ENCODE measurements around the gene FGGY.

The FGGY gene

DNA sequence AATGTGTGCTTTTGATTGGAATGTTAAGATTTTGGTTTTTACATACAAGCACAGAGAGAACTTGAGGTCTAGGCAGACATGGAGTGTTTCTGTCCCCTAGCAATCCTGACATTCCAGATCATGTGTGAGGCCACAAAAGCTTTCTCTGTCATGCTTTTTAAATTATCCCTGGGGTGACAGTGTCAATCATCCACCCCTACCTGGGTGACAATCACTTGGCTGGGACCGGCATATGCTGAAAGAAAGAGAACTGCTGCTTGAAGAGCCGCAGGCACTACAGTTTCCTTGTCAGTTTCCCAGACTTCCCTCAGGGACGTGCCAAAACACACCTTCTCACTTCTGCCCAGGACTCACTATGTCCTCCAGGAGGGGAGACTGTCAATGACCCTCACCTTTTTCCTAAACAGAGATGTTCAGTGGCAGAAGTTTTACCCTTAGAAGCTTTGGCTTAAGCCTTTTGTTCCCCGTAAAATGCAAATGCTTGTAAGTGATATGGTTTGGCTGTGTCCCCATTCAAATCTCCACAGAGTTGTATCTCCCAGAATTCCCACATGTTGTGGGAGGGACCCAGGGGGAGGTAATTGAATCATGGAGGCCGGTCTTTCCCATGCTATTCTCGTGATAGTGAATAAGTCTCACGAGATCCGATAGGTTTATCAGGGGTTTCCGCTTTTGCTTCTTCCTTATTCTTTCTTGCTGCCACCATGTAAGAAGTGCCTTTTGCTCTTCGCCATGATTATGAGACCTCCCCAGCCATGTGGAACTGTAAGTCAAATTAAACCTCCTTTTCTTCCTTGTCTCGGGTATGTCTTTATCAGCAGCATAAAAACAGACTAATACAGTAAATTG lies 217.4 kb downstream of the FGGY start:
- Histone ChIP-seq H3K9ac (ENCODE audit: low read depth, low read length) (no peak overlapping the region), H3K27me3 (ENCODE audit: insufficient read depth, low read length) (no peaks in the 10 kb centered on the region), H3K4me3 (ENCODE audit: low read length) (no peak overlapping the region), H3K36me3 (ENCODE audit: insufficient read depth, low read depth, low read length) (no peaks in the 10 kb centered on the region), H3K9me3 (ENCODE audit: insufficient read depth, low read depth, low read length) (no peaks in the 10 kb centered on the region), H3K27ac (ENCODE audit: low read length) (no peak overlapping the region), H3K4me1 (ENCODE audit: insufficient read depth, low read length) (no peaks in the 10 kb centered on the region)

DNA sequence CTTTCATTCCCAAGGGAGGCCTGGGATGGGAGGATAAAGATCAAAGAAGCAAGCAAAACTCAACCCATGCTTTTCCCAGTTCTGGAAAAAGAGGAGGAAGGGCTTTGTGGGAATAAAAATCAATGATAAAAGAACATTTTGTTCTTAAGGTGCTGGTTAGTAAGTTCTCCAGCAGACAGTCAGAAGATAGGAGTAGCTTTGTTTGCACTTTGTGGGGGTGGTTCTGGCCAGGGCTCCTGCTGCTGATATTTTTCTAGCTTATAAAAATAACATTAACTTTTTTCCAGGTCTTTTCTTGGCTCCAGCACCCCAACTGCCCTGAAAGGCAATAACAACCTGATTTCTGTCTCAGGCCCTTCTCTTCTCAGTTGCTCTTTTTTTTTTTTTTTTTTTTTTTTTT lies 220.0 kb downstream of the FGGY start:
- no peaks in the 10 kb centered on the region for H3K9me3 ChIP-seq (ENCODE audit: insufficient read depth, low read depth, low read length)
- no peaks in the 10 kb centered on the region for H3K4me1 ChIP-seq (ENCODE audit: insufficient read depth, low read length)
- no peak overlapping the region for H3K27ac ChIP-seq (ENCODE audit: low read length)
- no peak overlapping the region for H3K4me3 ChIP-seq (ENCODE audit: low read length)
- no peaks in the 10 kb centered on the region for H3K27me3 ChIP-seq (ENCODE audit: insufficient read depth, low read length)
- H3K36me3 ChIP-seq (ENCODE audit: insufficient read depth, low read depth, low read length), result no peaks in the 10 kb centered on the region
- H3K9ac ChIP-seq (ENCODE audit: low read depth, low read length), result no peak overlapping the region

DNA sequence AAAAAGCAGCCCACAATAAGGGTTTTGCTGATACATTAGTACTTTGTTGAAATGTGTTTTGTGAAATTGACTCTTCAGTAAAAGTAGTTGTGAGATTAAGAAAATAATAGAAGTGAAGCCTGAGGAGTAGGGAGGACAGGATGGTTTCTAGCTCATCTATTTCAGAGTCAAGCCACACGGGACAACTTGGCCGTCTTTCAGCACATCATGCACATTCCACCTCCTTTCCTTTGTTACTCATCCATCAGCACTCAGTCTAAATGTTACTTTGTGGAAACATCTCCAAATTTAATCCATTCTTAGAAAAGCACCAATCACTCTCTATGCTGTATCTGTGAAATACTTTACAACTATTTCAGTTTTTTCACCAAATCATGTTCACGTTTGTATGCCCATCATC lies 223.3 kb downstream of the FGGY start:
- Histone ChIP-seq H3K4me1 (ENCODE audit: insufficient read depth, low read length) (no peaks in the 10 kb centered on the region), H3K4me3 (ENCODE audit: low read length) (no peak overlapping the region), H3K9ac (ENCODE audit: low read depth, low read length) (no peak overlapping the region), H3K27ac (ENCODE audit: low read length) (no peak overlapping the region), H3K36me3 (ENCODE audit: insufficient read depth, low read depth, low read length) (no peaks in the 10 kb centered on the region), H3K27me3 (ENCODE audit: insufficient read depth, low read length) (no peaks in the 10 kb centered on the region), H3K9me3 (ENCODE audit: insufficient read depth, low read depth, low read length) (no peaks in the 10 kb centered on the region)

DNA sequence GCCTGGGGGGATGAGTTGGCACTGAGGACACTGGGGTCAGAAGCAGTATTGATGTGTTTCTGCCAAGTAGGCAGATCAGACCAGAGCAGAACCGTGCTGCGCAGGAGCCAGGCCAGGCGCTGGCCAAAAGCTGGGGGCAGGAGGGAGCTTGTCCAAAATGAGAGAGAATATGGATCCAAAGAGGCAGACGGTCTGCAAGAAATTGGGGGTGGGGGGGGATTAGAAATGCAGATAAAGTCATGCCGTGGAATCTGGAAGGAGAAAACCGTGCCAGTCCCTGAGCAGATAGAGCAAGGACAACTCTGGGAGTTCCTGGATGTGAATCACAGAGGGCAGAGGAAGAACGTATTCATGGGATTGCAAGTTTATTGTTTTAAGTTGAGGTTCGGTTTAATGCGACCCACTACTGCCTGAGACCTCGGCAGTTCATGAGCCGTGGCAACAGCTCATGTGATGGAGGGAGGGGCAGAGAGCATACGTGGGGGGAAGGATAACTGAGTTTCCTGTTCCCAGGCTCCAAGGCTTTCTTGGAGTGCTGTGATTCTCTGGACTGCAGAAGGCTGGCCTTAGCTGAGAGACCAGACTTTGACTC lies 224.0 kb downstream of the FGGY start:
- Histone ChIP-seq H3K36me3 (ENCODE audit: insufficient read depth, low read depth, low read length) (no peaks in the 10 kb centered on the region), H3K4me3 (ENCODE audit: low read length) (no peak overlapping the region), H3K4me1 (ENCODE audit: insufficient read depth, low read length) (no peaks in the 10 kb centered on the region), H3K9me3 (ENCODE audit: insufficient read depth, low read depth, low read length) (no peaks in the 10 kb centered on the region), H3K9ac (ENCODE audit: low read depth, low read length) (no peak overlapping the region), H3K27me3 (ENCODE audit: insufficient read depth, low read length) (no peaks in the 10 kb centered on the region), H3K27ac (ENCODE audit: low read length) (no peak overlapping the region)

DNA sequence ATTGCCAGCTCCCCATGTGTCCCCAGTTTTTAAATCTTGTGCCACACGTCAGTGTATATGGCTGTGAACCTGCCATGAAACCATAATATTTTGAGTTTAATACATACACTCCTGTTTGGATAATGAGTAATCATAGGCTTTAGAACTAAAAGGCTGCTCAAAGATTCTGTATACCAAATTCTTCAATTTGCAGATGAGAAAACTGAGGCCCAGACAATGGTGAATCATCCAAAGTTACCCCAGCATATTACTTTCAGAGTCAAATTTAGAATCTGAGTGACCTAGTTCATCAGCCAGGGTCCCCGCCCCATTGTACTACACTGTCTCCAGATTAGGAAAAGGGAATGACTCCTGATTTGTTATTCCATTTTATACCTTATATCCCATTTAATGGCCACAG lies 224.6 kb downstream of the FGGY start:
- Histone ChIP-seq H3K27me3 (ENCODE audit: insufficient read depth, low read length) (no peaks in the 10 kb centered on the region), H3K4me1 (ENCODE audit: insufficient read depth, low read length) (no peaks in the 10 kb centered on the region), H3K4me3 (ENCODE audit: low read length) (no peak overlapping the region), H3K9ac (ENCODE audit: low read depth, low read length) (no peak overlapping the region), H3K9me3 (ENCODE audit: insufficient read depth, low read depth, low read length) (no peaks in the 10 kb centered on the region), H3K36me3 (ENCODE audit: insufficient read depth, low read depth, low read length) (no peaks in the 10 kb centered on the region), H3K27ac (ENCODE audit: low read length) (no peak overlapping the region)

DNA sequence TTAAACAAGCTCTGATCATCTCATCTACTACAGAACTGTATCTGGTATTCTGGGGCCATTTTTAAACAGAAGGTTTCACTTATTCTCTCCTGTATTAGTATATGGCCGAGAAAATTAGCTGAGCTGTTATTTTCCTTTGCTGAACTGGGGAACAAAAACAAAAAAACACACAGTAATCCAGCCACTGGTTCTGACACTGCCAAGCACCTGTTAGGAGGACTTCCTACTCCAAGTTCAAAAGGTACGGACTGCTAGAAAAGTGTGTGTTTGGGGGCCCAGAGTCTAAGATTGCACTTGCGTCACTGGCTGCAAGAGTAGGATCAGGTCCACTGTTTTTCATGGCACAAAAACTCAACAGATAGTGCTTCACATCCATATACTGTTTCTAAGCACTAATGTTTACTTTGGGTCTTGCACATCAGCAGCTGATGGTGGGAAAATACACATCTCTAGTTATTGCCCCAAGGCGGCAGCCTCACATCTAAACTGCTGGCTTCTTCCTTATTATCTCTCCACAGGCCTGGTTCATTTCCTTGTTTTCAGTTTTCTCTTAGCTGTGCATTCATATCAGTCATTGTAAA lies 226.1 kb downstream of the FGGY start:
- Histone ChIP-seq H3K27ac (ENCODE audit: low read length) (no peak overlapping the region), H3K9ac (ENCODE audit: low read depth, low read length) (no peak overlapping the region), H3K4me3 (ENCODE audit: low read length) (no peak overlapping the region), H3K4me1 (ENCODE audit: insufficient read depth, low read length) (no peaks in the 10 kb centered on the region), H3K36me3 (ENCODE audit: insufficient read depth, low read depth, low read length) (no peaks in the 10 kb centered on the region), H3K27me3 (ENCODE audit: insufficient read depth, low read length) (no peaks in the 10 kb centered on the region), H3K9me3 (ENCODE audit: insufficient read depth, low read depth, low read length) (no peaks in the 10 kb centered on the region)

DNA sequence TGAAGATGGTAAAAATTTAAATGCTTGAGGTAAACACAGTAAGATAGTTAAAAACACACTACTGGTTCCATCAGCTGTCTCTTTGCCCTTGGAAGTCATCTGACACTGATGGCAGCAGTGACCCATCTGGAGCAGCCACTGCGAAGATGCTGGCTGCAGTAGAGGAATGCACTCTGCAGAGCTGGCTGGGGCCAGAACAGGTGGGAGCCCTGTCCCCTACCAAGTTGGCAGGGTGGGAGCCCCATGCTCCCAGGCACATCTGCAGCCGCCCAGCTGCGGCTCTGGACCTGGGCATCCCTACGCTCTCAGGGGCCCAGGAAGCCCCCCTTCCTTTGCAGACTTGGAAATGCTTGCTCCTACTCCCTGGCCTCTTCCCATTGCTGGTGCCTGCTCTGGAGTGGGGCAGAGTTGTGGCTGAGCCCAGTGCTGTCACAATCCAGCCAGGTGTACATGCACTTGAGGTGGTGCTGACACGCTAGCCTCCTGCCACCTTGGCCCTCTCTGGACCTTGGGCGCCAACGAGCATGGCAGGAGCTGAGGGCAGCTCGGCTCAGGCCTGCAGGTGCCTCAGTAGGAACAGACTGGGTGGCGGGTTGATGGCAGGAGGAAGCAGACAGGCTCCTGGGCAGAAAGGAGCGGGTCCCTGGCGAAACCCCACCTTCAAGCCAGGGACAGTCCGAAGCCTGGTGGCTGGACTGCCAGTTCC lies 227.0 kb downstream of the FGGY start:
- Histone ChIP-seq H3K4me1 (ENCODE audit: insufficient read depth, low read length) (no peaks in the 10 kb centered on the region), H3K27me3 (ENCODE audit: insufficient read depth, low read length) (no peaks in the 10 kb centered on the region), H3K9me3 (ENCODE audit: insufficient read depth, low read depth, low read length) (no peaks in the 10 kb centered on the region), H3K27ac (ENCODE audit: low read length) (no peak overlapping the region), H3K4me3 (ENCODE audit: low read length) (no peak overlapping the region), H3K36me3 (ENCODE audit: insufficient read depth, low read depth, low read length) (no peaks in the 10 kb centered on the region), H3K9ac (ENCODE audit: low read depth, low read length) (no peak overlapping the region)

DNA sequence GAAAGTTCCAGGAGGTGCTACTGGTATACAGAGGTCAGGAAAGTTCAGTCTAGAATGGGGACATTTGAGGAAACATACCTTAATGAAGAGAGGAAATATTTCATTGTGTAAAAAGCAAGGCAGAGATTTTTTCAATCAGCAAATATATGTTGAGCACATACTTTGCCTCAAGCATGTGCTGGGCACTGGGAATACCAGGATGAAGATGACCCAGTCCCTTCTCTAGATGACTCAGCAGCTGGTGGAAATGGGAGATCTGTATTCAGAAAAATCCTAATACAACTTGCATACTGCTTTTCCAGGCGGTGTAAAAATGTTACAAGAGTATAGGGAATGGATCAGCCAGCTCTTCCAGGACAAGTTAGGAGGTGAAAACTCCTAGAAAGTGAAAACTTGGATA lies 229.3 kb downstream of the FGGY start:
- H3K9ac ChIP-seq (ENCODE audit: low read depth, low read length), result no peak overlapping the region
- no peaks in the 10 kb centered on the region for H3K27me3 ChIP-seq (ENCODE audit: insufficient read depth, low read length)
- no peak overlapping the region for H3K27ac ChIP-seq (ENCODE audit: low read length)
- no peaks in the 10 kb centered on the region for H3K36me3 ChIP-seq (ENCODE audit: insufficient read depth, low read depth, low read length)
- H3K4me3 ChIP-seq (ENCODE audit: low read length), result no peak overlapping the region
- H3K9me3 ChIP-seq (ENCODE audit: insufficient read depth, low read depth, low read length), result no peaks in the 10 kb centered on the region
- no peaks in the 10 kb centered on the region for H3K4me1 ChIP-seq (ENCODE audit: insufficient read depth, low read length)

DNA sequence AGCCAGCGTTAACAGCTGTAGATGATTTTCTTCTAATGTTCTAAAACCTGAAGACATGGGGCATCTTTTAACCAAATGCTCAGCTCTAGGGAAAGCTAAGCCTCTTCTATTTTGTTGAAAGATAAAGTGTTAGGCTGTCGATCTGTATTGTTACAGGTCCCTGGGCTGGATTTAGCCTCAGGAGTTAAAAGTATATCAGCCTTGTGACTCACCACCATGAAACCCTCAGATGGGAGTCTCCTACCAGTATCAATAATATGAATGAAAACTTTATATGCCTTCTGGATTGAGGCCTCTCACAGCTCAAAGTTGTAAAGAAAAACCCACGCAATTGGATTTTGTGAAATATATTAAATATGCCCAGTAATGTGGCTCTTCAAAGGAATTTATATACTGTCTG lies 231.6 kb downstream of the FGGY start:
- Histone ChIP-seq H3K4me3 (ENCODE audit: low read length) (no peak overlapping the region), H3K9me3 (ENCODE audit: insufficient read depth, low read depth, low read length) (0 out of 2 replicates have a peak, but pooled peaks cover 5% of the 10 kb centered on the region), H3K36me3 (ENCODE audit: insufficient read depth, low read depth, low read length) (no peaks in the 10 kb centered on the region), H3K27me3 (ENCODE audit: insufficient read depth, low read length) (no peaks in the 10 kb centered on the region), H3K4me1 (ENCODE audit: insufficient read depth, low read length) (no peaks in the 10 kb centered on the region), H3K27ac (ENCODE audit: low read length) (no peak overlapping the region), H3K9ac (ENCODE audit: low read depth, low read length) (no peak overlapping the region)

DNA sequence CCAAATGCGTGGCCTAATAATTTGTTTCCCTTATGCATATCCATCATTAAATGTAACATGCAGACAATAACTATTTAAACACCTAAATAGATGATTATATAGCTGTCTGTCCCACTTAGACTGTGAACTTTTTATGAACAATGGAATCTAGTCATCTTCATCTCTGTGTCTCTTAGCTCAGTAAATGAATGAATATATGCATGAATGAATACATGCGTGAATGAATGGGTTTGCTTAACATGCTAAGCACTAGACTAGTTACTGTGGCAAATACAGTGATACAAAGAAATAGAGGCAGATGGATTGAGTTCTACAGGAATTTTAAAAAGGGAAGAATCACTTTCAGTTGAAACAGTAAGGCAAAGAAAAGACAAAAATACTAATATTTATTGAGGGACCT lies 232.0 kb downstream of the FGGY start:
- Histone ChIP-seq H3K27ac (ENCODE audit: low read length) (no peak overlapping the region), H3K4me3 (ENCODE audit: low read length) (no peak overlapping the region), H3K9ac (ENCODE audit: low read depth, low read length) (no peak overlapping the region), H3K9me3 (ENCODE audit: insufficient read depth, low read depth, low read length) (0 out of 2 replicates have a peak, but pooled peaks cover 5% of the 10 kb centered on the region), H3K36me3 (ENCODE audit: insufficient read depth, low read depth, low read length) (no peaks in the 10 kb centered on the region), H3K4me1 (ENCODE audit: insufficient read depth, low read length) (no peaks in the 10 kb centered on the region), H3K27me3 (ENCODE audit: insufficient read depth, low read length) (no peaks in the 10 kb centered on the region)

DNA sequence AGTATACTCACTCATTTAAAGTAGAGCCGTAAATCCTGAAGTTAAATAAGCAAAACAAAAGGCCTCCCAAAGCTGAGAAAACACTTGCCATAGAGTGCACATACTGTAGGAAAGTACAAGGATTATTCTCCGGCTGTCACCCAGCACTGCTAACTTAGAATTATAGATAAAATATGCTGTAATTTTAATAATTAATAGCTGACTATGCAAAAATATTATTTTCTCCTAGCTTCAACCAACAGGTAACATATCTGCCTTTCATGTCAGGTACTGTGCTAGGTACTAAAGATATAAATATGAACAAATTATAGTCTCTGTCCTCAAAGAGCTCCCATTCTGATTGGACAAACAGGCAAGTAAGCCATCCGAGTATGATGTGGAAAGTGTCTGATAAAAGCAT lies 233.2 kb downstream of the FGGY start:
- Histone ChIP-seq H3K9ac (ENCODE audit: low read depth, low read length) (no peak overlapping the region), H3K36me3 (ENCODE audit: insufficient read depth, low read depth, low read length) (no peaks in the 10 kb centered on the region), H3K4me1 (ENCODE audit: insufficient read depth, low read length) (no peaks in the 10 kb centered on the region), H3K27me3 (ENCODE audit: insufficient read depth, low read length) (no peaks in the 10 kb centered on the region), H3K27ac (ENCODE audit: low read length) (no peak overlapping the region), H3K9me3 (ENCODE audit: insufficient read depth, low read depth, low read length) (0 out of 2 replicates have a peak, but pooled peaks cover 5% of the 10 kb centered on the region), H3K4me3 (ENCODE audit: low read length) (no peak overlapping the region)

Data from iPS-20b (cell line).